ENCODE results near the gene FBXL5. TPM values are rescaled to one million over a fixed set of nuclear protein-coding genes. Genes with fewer than 3 reads are reported as not detected.

The FBXL5 gene
- total and polyA plus RNA-seq, 9 of the 15 experiments (the other 6 are each of a cell fraction or from before 2014, with no cell fraction given), result 6.0 to 35.2 (median 22.1) TPM

DNA sequence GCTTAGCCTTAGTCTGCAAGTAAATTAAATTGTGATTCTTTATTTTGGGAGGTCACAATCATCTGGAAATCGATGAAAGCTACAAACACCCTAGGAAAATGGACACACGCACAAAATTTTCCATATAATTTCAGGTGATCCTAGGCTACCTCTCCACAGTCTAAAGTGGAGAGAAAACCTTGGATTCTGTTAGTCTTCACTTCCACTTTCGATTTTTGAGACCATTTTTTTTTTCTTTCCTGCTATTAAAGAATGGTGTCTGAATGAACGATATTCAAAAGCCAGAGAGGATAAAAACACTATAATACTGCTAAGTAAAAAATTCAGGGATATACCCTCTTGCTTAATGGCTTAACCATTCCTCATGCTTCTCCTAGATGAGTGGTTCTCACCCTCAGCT, 1.7 kb downstream of the FBXL5 start (continued):
- TF ChIP-seq, protein P1, sequence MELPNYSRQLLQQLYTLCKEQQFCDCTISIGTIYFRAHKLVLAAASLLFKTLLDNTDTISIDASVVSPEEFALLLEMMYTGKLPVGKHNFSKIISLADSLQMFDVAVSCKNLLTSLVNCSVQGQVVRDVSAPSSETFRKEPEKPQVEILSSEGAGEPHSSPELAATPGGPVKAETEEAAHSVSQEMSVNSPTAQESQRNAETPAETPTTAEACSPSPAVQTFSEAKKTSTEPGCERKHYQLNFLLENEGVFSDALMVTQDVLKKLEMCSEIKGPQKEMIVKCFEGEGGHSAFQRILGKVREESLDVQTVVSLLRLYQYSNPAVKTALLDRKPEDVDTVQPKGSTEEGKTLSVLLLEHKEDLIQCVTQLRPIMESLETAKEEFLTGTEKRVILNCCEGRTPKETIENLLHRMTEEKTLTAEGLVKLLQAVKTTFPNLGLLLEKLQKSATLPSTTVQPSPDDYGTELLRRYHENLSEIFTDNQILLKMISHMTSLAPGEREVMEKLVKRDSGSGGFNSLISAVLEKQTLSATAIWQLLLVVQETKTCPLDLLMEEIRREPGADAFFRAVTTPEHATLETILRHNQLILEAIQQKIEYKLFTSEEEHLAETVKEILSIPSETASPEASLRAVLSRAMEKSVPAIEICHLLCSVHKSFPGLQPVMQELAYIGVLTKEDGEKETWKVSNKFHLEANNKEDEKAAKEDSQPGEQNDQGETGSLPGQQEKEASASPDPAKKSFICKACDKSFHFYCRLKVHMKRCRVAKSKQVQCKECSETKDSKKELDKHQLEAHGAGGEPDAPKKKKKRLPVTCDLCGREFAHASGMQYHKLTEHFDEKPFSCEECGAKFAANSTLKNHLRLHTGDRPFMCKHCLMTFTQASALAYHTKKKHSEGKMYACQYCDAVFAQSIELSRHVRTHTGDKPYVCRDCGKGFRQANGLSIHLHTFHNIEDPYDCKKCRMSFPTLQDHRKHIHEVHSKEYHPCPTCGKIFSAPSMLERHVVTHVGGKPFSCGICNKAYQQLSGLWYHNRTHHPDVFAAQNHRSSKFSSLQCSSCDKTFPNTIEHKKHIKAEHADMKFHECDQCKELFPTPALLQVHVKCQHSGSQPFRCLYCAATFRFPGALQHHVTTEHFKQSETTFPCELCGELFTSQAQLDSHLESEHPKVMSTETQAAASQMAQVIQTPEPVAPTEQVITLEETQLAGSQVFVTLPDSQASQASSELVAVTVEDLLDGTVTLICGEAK (IDR thresholded peaks at IDR 0.05), result peak; percentile 15; the same call in 1 of the 2 replicates
- TF ChIP-seq, protein P1 (CRISPR knock-in tag; IDR thresholded peaks at IDR 0.05), result no peak
- TF ChIP-seq RBM34 (IDR thresholded peaks at IDR 0.05; ENCODE audit: borderline replicate concordance, insufficient read depth, low read length) (no peak), ADNP (tag; IDR thresholded peaks at IDR 0.05) (0 out of 2 replicates have a peak, but pooled peaks have one; percentile 17), MEIS2 (IDR thresholded peaks at IDR 0.05; ENCODE audit: partially characterized antibody) (no peak), FOXA3 (CRISPR knock-in tag; conservative IDR thresholded peaks at IDR 0.05 in 1 of 2, IDR thresholded peaks at IDR 0.05 in 1 of 2) (no peak), SRSF7 (optimal IDR thresholded peaks at IDR 0.05; ENCODE audit: low read depth, low read length) (no peak), NR2C2 (CRISPR knock-in tag; IDR thresholded peaks at IDR 0.05) (no peak), NR2C2 (tag; IDR thresholded peaks at IDR 0.05) (no peak), ZNF707 (CRISPR knock-in tag; conservative IDR thresholded peaks at IDR 0.05) (no peak), SMARCC2 (IDR thresholded peaks at IDR 0.05; ENCODE audit: low read depth) (0 out of 2 replicates have a peak, but pooled peaks have one; percentile 29)
